ENCODE results near the gene CA10. TPM values are rescaled to one million over a fixed set of nuclear protein-coding genes. Genes with fewer than 3 reads are reported as not detected.

The CA10 gene
- total RNA-seq, 1 experiment from 2014 or later: not detected

DNA sequence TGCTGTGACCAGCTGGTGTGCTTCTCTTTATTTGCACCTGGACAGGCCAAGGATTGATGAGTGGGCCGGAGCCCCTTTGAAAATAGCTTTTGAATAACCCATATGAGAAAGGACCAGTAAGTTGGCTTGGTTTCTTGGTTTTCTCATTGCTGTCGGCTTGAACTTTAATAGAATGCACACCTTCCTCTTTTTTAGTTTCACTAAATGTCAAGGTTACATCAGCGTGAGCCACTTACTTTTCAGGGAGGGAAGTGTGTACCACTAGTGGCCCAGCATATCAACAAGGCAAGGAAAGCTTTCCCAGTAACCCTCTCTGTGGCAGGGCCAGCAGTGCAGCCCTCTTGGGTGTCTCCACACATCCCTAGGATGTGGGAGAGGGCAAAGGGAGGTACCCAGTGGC is 433.3 kb downstream of the CA10 start:
- no peak for DNase-seq (ENCODE audit: low spot score)

DNA sequence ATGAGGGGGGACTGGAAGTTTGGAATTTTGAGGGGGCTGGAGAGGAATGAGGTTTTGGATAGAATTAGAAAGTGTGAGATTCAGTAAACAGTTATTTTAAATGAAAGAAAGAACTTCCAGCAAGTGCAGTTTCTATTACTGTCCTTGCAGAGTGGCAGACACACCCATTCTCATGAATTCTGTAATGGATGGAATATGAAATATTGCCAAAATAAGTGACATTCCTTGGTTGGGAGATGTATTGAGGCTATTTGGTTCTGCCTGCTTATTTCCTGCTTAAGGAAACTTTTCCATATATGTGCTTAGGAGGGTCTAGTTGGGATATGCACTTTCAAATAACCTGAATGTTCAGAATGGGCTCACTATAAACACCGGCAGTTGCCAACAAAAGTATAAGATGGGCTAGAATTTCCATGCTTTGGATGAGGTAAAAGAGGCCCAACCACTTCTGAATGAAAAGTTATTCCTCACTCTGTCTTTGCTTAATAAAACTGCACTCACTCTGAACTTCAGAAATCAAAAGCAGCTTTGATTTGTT is 434.4 kb downstream of the CA10 start:
- no peak for DNase-seq (ENCODE audit: low spot score)

DNA sequence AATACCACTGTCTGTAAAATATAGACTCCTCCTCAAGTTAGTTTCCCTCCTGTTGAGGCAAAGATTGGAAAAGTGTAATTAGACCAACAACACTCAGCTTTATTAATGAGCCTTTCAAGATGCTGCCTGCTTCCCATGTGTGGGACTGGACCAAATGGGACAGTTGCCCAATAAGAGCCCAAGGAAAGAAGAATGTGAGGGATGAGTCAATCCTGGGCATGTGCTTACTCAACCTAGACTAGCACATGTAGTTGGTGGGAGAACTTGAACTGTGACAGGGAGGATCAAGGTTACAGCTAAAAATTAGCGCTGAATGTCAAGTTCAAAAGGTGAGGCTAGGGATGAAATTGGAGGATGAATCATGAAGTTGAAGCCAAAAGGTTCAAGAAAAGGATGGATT is 435.5 kb downstream of the CA10 start:
- no peak for DNase-seq (ENCODE audit: low spot score)

DNA sequence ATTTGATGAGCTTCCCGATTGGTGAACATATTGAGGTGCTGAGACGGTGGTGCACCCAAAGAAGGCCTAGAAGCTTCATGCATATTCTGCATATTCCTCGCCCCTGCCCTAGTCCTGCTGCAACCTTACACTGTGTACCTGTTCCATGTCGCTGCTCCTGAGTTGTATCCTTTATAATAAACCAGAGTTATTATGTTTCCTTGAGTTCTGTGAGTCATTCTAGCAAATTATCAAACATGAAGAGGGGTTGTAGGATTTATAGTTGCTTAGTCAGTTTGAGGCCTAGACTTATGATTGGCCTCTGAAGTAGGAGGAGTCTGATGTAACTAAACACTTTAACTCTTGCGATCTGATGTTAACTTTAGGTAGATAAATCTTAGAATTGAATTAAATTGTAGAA is 436.8 kb downstream of the CA10 start:
- no peak for DNase-seq (ENCODE audit: low spot score)

DNA sequence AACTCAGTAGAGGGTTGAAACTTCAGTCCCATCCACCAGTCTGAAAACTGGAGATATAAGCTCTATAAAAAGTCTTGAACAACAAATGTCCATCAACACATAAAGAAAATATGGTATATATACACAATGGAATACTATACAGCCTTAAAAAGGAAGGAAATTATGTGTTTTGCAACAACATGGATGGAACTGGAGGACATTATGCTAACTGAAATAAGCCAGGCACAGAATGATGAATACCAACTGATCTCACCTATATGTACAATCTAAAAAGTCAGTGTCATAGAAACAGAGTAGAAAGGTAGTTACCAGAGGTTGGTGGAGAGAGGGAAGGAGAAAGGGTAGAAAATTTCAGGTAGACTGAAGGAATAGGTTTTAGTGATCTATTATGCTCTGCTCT is 438.1 kb downstream of the CA10 start:
- DNase-seq (ENCODE audit: low spot score): no peak

DNA sequence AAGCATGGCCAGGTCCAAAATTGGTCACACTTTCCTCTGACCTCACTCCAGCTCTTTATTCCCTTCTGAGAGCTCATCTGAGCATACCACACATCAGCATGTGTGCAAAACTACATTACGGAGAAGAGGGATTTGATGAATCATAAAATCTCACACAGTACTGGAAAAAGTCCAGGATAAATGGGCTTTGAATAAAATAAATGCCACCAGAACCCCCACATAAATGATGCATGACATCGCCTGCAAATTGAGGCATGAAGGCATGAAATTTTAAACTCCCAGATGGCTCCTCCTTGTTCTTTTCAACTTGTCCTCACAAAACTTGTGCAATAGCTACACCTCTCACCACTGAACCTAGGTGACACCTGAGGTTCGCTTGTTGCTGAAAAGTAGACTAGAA is 439.5 kb downstream of the CA10 start:
- no peak for DNase-seq (ENCODE audit: low spot score)

DNA sequence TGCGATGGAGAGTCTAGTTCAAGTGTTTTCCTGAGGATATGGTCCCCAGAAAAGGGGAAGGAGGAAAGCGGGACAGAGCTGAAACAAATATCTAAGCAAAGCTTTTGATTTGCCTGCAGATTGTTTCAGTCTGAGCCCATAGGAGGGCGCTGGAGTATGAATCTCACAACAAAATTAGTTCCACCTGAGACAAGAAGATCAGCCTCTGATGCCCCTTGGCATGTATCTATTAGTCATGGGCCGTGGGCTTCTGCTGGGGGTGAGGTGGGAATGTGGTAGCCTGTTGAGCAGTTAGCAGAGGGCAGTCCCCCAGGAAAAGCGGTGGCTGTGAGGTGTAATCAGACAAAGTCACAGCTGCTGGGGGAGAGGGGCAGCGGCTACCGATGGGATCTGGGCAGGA is 446.9 kb downstream of the CA10 start:
- DNase-seq (ENCODE audit: low spot score): no peak

DNA sequence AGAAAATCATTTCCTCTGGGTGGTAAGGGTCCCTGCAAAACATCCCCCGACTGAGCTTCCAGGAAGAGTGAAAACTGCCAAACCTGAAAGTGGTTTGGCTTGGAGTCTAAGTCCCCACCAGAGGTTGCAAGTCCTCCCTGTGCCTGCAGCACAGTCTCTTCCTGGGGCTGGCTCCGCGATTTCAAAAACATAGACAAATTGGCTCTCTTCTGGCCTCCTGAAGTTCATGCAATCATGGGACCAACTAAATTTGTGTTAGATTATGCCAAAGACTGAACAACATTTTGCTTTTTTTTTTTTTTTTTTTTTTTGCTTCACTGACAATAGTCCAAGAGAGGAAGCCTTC is 447.9 kb downstream of the CA10 start:
- DNase-seq (ENCODE audit: low spot score): no peak

DNA sequence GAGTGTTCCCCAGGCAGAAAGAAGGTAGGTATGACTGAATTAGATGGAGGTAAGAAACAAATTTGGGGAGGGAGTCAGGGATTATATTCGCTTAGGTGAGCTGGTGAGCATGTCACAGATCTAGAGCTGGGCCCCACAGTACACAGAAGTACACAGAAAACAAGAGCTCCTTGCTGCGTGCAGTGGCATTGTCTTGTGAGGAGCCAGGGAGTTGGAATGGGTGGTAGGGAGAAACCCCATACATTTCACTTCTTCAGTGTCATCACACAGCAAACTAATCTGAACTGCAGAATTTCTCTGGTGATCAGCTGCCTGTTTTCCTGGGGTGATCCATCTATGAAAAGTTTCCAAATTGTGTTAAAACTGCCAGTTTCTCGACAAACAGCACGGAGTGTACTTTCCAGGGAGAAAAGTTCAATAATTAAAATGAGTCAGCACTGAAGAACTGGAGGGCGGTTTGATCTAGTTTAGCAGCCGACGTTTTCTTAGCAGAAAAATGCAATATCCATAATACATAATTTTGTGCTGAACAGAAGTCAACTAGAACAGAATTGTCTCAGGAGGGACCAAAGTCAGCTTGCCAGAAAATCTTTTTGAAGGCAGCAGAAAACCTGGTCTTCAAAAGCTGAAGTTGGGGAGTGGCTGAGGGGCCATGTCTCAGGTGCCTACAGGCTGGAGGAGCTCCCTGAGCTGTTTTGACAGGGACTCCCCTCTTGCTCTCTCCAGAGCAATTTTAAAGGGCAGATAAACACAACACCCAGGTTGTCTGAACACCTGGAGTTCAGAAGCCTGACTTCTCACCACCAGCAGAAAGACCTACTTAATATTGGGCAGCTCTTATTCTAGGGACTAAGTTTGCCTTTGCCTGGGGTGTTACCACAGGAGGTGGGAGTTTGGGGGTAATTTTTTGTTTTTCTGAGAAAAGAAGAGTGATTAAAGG is 448.6 kb downstream of the CA10 start:
- DNase-seq (ENCODE audit: low spot score): no peak

DNA sequence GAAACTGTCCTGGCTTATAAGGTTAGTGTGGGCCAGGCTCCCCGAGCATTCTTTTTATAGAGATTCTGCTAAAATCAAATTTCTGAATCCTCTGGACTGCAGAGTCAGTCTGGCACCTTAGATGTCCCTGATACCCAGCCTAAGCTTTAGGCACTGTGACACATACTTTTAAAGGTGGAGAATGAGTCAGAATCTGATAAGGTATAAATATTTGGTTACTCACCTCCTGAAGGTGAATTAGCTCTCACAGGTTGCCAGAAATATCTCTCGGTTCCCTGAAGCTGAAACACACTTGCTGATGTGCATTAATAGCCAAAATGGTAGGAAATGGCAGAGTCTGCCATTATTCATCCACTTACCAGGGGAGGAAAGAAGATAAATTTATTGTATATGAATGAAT is 451.3 kb downstream of the CA10 start:
- no peak for DNase-seq (ENCODE audit: low spot score)

DNA sequence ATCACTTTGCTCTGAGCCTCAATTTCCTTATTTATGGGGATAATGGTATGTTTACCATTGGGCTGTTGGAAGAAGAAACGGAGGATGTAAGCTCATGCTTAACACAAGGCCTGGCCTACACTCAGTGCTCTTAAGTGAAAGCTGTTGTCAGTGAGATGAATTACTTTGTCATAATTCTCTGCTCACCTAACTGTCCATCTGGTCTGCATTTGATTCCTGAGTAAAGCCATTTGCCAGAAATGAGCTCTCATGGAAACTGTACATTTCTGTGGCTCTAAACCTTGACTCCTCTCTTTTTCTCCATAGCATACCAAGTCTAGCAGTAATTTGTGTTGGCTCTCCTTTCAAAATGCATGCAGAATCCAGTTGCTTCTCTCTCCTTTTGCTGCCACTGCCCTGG is 452.4 kb downstream of the CA10 start:
- DNase-seq (ENCODE audit: low spot score): no peak

DNA sequence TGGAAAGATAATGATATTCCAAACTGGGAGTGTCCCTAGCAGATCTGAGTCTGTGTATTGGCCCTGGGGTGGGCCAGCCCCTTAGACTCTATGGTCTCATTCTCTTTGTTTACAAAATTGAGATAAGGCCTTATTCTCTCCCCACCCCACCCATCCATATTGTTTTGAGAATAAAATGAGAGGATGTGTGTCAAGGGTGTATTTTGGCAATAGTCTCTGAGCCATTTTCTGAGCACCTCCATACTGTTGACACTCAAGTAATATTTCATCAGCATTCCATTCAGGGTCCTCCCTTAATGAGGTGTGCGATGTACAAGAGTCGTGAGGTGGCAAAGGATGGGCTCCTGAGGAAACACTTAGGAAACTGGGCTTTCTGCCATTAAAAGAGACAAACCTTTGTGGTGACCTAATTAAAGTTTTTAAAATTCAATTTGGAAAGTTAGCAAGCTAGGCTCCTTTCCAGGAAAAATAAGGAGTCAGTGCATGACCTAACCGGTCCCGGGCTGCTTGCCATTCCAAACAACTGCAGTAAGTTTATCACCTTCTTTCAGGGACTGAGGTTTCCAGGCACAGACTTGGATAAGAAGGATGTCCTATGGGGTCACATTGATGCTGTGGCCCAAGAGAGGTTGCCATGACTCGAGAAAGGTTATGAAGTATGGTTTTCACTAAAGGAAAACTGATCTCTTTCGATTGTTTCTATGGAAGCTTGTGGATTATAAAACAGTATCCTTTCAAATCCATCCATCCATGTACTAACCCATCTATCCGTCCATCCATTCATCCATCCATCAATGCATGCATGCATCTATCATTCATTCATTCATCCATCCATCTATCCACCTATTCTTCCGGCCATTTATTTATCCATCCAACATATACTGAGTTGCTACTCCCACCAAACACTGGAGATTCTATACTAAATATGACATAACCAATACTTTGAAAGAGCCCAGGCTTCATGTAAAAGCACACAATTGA is 454.9 kb downstream of the CA10 start:
- DNase-seq (ENCODE audit: low spot score): peak; percentile 48

DNA sequence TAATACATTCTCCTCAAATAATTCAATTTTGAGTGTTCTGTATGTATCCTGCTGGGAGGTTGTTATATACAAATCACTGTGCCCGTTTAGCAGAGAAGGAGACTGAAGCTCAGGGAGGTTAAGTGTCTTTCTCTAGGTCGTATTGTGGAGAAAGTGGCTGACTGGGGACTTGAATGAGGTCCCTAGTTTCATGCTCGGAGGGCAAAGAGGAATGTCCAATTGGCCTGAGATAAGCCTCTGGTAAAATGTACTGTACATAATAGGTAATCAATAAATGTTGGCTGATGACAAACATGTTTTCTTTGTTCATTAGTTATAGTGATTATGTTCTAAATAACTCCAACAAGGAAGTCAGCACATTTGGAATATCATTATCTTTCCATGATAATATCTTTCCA is 455.6 kb downstream of the CA10 start:
- DNase-seq (ENCODE audit: low spot score): no peak

DNA sequence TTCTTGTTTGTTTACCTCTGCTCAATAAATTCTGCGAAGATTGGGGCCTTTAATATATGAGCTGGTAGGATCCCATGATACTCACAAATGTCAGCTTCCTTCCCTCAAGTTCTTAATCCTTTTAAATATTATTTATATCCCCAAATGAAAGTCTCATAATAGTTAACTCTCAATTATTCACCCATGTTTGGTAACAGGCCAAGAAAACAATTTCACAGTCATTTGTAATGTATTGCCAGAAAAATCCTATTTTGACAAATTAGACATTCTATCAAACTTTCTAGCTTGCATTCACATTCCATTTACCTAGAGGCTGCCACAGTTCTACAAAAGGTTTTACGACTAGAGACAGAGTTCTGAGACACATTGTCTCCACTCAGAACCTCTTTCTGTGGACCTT is 457.0 kb downstream of the CA10 start:
- no peak for DNase-seq (ENCODE audit: low spot score)

DNA sequence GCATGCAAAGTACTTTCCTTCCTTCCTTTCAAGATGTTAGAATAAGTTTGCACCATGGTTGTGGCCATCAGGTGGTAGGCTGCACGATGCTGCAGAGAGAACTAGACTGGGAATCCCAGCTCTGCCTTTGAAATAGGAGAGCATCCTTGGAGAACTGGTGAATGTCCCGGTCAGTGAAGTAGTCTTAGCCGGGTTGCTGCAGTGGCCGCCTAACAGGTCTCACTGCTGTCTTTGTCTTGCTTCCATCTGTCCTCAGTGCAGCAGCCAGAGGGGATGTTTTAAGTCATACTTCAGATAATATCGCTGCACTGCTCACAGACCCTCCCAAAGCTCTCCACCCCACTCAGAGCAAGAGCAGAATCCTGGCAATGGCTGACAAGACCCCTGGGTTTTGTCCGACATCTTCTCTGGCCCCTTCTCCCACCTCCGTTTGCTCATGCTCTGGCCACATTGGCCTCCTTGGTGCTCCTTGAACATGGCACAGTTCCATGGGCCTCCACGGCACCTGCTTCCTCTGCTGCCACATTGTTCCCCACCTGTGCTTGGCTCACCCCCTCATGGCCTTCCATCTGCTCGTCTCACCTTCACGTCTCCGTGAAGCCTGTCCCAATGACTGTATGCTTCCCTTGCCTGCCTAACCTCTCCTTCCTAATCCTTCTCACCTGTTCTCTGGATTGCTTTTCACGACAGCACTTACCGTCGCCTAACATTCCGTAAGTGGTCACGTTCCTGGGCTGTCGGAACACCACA is 458.3 kb downstream of the CA10 start:
- no peak for DNase-seq (ENCODE audit: low spot score)

DNA sequence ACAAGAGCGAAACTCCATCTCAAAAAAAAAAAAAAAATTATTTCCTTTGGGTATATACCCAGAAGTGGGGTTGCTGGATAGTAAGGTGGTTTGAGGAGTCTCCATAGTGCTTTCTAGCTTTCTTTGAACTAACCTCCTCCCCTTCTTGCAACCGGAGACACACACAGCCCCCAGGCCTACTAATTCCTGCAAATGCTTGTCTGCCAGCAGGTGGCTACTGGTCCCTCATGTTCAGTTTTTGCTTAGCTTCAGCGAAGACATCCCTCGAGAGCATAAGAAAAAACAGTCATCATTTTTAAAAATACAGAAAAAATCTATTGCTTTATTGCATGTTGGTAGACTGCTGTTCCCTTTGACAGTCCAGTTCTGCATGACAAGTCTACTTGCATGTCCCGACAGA is 459.2 kb downstream of the CA10 start:
- DNase-seq (ENCODE audit: low spot score): no peak

DNA sequence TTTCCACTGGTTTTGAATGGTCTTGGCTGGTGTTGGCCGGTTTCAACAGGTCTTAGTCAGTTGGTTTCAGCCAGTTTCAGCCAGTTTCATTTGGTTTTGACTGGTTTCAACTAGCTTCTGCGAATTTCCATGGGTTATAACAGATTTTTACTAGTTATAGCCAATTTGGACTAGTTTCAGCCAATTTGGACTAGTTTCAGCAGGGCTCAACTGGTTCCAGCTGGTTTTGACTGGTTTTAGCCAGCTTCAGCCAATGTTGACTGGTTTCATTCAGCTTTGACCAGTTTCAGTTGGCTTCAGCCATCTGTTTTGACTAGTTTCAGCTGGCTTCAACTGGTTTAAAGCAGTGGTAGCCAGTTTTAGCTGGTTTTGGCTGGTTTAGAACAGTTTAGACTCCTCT is 465.6 kb downstream of the CA10 start:
- no peak for DNase-seq (ENCODE audit: low spot score)

DNA sequence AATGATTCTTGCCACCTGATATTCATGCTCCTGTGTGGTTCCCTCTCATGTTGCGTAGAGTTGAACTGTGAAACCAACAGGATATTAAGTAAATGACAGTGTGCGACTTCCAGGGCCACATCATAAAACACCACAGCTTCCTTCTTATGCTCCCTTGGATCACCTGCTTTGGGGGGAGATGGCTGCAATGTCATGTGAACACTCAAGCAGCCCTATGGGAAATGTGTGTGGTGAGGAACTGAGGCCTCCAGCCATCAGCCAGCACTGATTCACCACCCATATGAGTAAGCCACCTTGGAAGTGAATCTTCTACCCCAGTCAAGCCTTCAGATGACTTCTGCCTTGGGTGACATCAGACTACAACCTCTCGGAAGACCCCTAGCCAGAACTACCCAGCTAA is 470.6 kb downstream of the CA10 start:
- DNase-seq (ENCODE audit: low spot score): no peak

DNA sequence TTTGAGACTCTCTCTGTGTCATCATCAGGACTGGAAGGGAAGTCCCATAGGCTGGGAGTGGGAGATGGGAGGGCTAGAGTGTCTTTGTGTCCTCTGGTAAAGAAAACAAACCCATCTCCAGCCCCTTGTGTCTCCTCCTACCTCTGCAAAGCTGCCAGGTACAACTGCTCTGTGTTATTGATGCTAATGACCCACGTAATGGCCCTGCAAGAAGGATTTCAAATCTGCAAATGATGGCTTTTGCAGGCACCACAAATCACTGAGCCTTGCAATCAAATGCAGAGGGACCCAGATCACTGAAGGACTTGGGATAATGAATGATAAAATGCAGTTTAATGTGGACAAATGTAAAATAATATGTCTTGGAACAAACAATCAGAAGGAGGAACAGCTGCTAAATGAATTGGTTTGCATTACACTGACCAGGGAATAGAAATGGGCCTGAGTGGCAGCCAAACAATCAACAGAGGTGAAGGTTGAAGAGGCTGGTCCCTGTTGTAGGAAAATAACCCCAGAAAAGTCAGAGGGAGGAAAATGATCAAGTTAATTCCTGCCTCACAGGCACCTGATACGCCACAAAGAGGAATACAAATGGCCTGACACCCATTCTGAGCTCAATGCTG is 473.1 kb downstream of the CA10 start:
- DNase-seq (ENCODE audit: low spot score): no peak

DNA sequence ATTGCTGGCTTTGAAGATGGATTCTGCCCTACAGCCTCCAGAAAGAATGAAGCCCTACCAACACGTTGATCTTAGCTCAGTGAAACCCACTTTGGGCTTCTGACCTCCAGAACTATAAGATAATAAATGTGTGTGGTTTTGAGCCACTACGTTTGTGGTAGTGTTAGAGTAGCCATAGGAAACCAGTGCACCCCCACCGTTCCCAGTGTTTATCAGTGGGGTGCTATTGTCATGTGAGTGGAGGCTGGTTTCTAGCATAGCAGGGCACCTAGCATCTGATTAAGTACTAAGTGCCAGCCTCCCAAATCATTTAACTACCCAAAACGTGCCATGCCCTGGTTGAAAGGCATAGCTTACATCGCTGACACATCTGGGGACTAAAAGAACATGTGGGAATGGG is 474.3 kb downstream of the CA10 start:
- DNase-seq (ENCODE audit: low spot score): no peak

DNA sequence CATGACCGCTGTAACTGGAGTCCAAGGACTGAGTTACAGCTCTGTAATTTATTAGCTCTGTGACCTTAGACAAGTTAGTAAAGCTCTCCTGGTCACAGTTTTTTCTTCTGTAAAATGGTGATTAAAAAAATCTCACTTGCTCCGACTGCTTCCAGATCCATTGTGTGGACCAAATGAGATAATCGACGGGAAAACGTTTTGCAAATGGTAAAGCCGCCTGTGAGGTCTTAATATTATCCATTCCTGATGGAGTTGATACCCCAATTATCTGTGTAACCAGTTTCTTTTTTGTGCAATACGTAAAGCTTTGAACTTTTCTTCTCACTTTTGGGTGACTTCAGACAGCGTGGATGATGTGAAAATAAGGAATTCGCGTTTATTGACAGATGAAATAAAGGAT is 475.2 kb downstream of the CA10 start:
- no peak for DNase-seq (ENCODE audit: low spot score)

Data from A172 (cell line).